Peyer's patch (tissue), 4 donors: ENCODE measurements around the gene HSD17B2. TPM values are rescaled to one million over a fixed set of nuclear protein-coding genes. Genes with fewer than 3 reads are reported as not detected.

ENCODE experiments used
- DNase-seq, 3 donors: peaks; one replicate each; pipeline ENCODE4 v3.0.0-alpha.2; 2017 to 2019
- H3K27ac ChIP-seq, 4 donors: fragments of 200-600 bp; sonication (generic); one replicate each; pipeline ENCODE4 v1.5.1; 2016 to 2019
- H3K27me3 ChIP-seq, 2 donors: fragments of 200-600 bp; sonication (generic); one replicate each; pipeline ENCODE4 v1.5.1; 2019
- H3K36me3 ChIP-seq, 3 donors: fragments of 200-600 bp; sonication (generic); one replicate each; pipeline ENCODE4 v1.5.1; 2016 to 2019
- H3K4me1 ChIP-seq, 4 donors: fragments of 200-600 bp; sonication (generic); one replicate each; pipeline ENCODE4 v1.5.1; 2016 to 2019
- H3K4me3 ChIP-seq, 4 donors: fragments of 200-600 bp; sonication (generic); 1 replicate in 3 of 4; 2 replicates in 1 of 4; pipeline ENCODE4 v1.5.1; 2016 to 2019; ENCODE audit warnings: mild to moderate bottlenecking in 1 of 4
- H3K9me3 ChIP-seq, 4 donors: fragments of 200-600 bp; sonication (generic); one replicate each; pipeline ENCODE4 v1.5.1; 2016 to 2019; ENCODE audit warnings: mild to moderate bottlenecking in 1 of 4
- CTCF ChIP-seq, 6 experiments: fragments of 450-650 bp in 4 of 6; fragments of 200-600 bp in 2 of 6; sonication (generic) in 1 of 6; IDR thresholded peaks; one replicate each; pipeline ENCODE4 v1.5.1; 2017 to 2019; ENCODE audit warnings: antibody characterized with exemption in 6 of 6, mild to moderate bottlenecking in 3 of 6, moderate library complexity in 1 of 6
- POLR2A ChIP-seq, 2 donors: fragments of 450-650 bp; IDR thresholded peaks; one replicate each; pipeline ENCODE4 v1.5.1; 2017; ENCODE audit warnings: antibody characterized with exemption in 2 of 2, mild to moderate bottlenecking in 2 of 2, moderate library complexity in 2 of 2
- total RNA-seq, 4 donors: library from RNA; depleted of rRNA; stranded (reverse); fragments of >200 nt; gene quantifications; one replicate each; pipeline ENCODE4 v1.1.0, GENCODE V29; 2016

HSD17B2 gene
- total RNA-seq, 4 donors from 2014 or later: 19.8 to 173 (median 140) TPM

GRCh38 chr16:82079892-82080291 lies 44.8 kb downstream of the HSD17B2 start:
- DNase-seq: no peak
- Histone ChIP-seq H3K4me1 (peaks cover 0 to 20% (median 0%) of the 10 kb centered on the region in 4 donors), H3K9me3 (no peaks in the 10 kb centered on the region), H3K27ac (no peak overlapping the region), H3K4me3 (no peak overlapping the region), H3K36me3 (no peaks in the 10 kb centered on the region), H3K27me3 (no peaks in the 10 kb centered on the region)
- TF ChIP-seq CTCF (IDR thresholded peaks at IDR 0.05): no peak
- no peak for TF ChIP-seq POLR2A (IDR thresholded peaks at IDR 0.05)

GRCh38 chr16:82081264-82081663 lies 46.2 kb downstream of the HSD17B2 start:
- Histone ChIP-seq H3K27ac (no peak overlapping the region), H3K4me3 (no peak overlapping the region), H3K9me3 (no peaks in the 10 kb centered on the region), H3K4me1 (peaks cover 0 to 20% (median 0%) of the 10 kb centered on the region in 4 donors), H3K36me3 (no peaks in the 10 kb centered on the region), H3K27me3 (no peaks in the 10 kb centered on the region)
- TF ChIP-seq CTCF (IDR thresholded peaks at IDR 0.05) (no peak), POLR2A (IDR thresholded peaks at IDR 0.05) (no peak)
- peak in 1 of 3 donors; percentile 60 for DNase-seq

GRCh38 chr16:82082097-82082496 lies 47.0 kb downstream of the HSD17B2 start:
- Histone ChIP-seq H3K4me3 (no peak overlapping the region), H3K36me3 (no peaks in the 10 kb centered on the region), H3K27me3 (no peaks in the 10 kb centered on the region), H3K9me3 (no peaks in the 10 kb centered on the region), H3K4me1 (peaks cover 0 to 20% (median 0%) of the 10 kb centered on the region in 4 donors), H3K27ac (no peak overlapping the region)
- TF ChIP-seq CTCF (IDR thresholded peaks at IDR 0.05) (no peak), POLR2A (IDR thresholded peaks at IDR 0.05) (no peak)
- DNase-seq: no peak

- Histone ChIP-seq H3K36me3 (no peaks in the 10 kb centered on the region), H3K9me3 (no peaks in the 10 kb centered on the region), H3K27me3 (no peaks in the 10 kb centered on the region), H3K27ac (peak overlapping the region in 2 of 4 donors; percentile 15 to 43), H3K4me1 (peaks cover 0 to 20% (median 0%) of the 10 kb centered on the region in 4 donors), H3K4me3 (no peak overlapping the region)
- no peak for TF ChIP-seq CTCF (IDR thresholded peaks at IDR 0.05)
- TF ChIP-seq POLR2A (IDR thresholded peaks at IDR 0.05): no peak
- no peak for DNase-seq
Measured at GRCh38 chr16:82082543-82083244, 47.6 kb downstream of the HSD17B2 start.

GRCh38 chr16:82083710-82084353 lies 48.8 kb downstream of the HSD17B2 start:
- H3K4me1 ChIP-seq: peaks cover 0 to 20% (median 0%) of the 10 kb centered on the region in 4 donors
- no peak for TF ChIP-seq POLR2A (IDR thresholded peaks at IDR 0.05)
- no peak for TF ChIP-seq CTCF (IDR thresholded peaks at IDR 0.05)
- peak overlapping the region in 2 of 4 donors; percentile 15 to 43 for H3K27ac ChIP-seq
- H3K36me3 ChIP-seq: no peaks in the 10 kb centered on the region
- no peak for DNase-seq
- no peaks in the 10 kb centered on the region for H3K9me3 ChIP-seq
- H3K4me3 ChIP-seq: peak overlapping the region in 1 of 4 donors; percentile 4
- no peaks in the 10 kb centered on the region for H3K27me3 ChIP-seq
